DMS 273 treated with DMSO at 0.1 percent for 48 hours (cell line): ENCODE results near the gene TICRR.
"Not testable (repeated sequence)": the region's sequence is repeated elsewhere in the genome, so short reads cannot be mapped to it uniquely, and the experiment has no call there.

Experiments
- DNase-seq: peaks from one replicate; lab custom pipeline; 2025; lab: John Stamatoyannopoulos, UW

TICRR gene

GRCh38 chr15:89575146-89575655 lies at the start of gene TICRR:
TICRR (plus strand) TSS chr15:89575469; CDS start chr15:89575587, 118 bp downstream.
- peak; percentile 97 for DNase-seq

GRCh38 chr15:89526181-89526580 lies 49.1 kb upstream of the TICRR start:
- no peak for DNase-seq

GRCh38 chr15:89526601-89527441 lies 48.4 kb upstream of the TICRR start:
- no peak for DNase-seq

GRCh38 chr15:89528757-89529352 lies 46.4 kb upstream of the TICRR start:
- DNase-seq = no peak

- no peak for DNase-seq
Observed at GRCh38 chr15:89530976-89531375, 44.3 kb upstream of the TICRR start.

GRCh38 chr15:89531796-89532537 lies 43.3 kb upstream of the TICRR start:
- DNase-seq = no peak

GRCh38 chr15:89533861-89534544 lies 41.3 kb upstream of the TICRR start:
- DNase-seq = no peak

- no peak for DNase-seq
Observed at GRCh38 chr15:89539027-89539426, 36.2 kb upstream of the TICRR start.

- no peak for DNase-seq
Observed at GRCh38 chr15:89542369-89542768, 32.9 kb upstream of the TICRR start.

- DNase-seq = no peak
Observed at GRCh38 chr15:89543389-89543788, 31.9 kb upstream of the TICRR start.

- not testable (repeated sequence) for DNase-seq
Observed at GRCh38 chr15:89549138-89549537, 26.1 kb upstream of the TICRR start.

GRCh38 chr15:89550427-89550826 lies 24.8 kb upstream of the TICRR start:
- no peak for DNase-seq

- DNase-seq = no peak
Observed at GRCh38 chr15:89551550-89551949, 23.7 kb upstream of the TICRR start.

- no peak for DNase-seq
Observed at GRCh38 chr15:89553632-89554031, 21.6 kb upstream of the TICRR start.

GRCh38 chr15:89554247-89554646 lies 21.0 kb upstream of the TICRR start:
- no peak for DNase-seq

- no peak for DNase-seq
Observed at GRCh38 chr15:89555768-89556167, 19.5 kb upstream of the TICRR start.

- peak; percentile 7 for DNase-seq
Observed at GRCh38 chr15:89556413-89557262, 18.6 kb upstream of the TICRR start.

- no peak for DNase-seq
Observed at GRCh38 chr15:89559769-89560264, 15.5 kb upstream of the TICRR start.

- DNase-seq = no peak
Observed at GRCh38 chr15:89566181-89566580, 9.1 kb upstream of the TICRR start.

- no peak for DNase-seq
Observed at GRCh38 chr15:89566621-89567294, 8.5 kb upstream of the TICRR start.
